ENCODE data around the gene NR2F2.
A peak's percentile ranks its signal among the peaks of the same experiment; 100 is the strongest.

DNA sequence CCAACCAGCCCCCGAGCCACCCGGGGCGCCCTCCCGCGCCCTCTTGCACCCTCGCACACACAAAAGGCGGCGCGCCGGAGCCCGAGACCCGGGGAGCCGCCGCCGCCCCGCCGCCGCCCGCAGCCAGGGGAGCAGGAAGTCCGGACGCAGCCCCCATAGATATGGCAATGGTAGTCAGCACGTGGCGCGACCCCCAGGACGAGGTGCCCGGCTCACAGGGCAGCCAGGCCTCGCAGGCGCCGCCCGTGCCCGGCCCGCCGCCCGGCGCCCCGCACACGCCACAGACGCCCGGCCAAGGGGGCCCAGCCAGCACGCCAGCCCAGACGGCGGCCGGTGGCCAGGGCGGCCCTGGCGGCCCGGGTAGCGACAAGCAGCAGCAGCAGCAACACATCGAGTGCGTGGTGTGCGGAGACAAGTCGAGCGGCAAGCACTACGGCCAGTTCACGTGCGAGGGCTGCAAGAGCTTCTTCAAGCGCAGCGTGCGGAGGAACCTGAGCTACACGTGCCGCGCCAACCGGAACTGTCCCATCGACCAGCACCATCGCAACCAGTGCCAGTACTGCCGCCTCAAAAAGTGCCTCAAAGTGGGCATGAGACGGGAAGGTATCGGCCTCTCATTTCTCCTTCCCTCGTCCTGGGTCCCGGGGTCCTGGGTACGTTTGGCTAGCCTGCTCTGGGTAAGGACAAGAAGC, 1.6 kb downstream of the NR2F2 start:
- TF ChIP-seq, protein P1, sequence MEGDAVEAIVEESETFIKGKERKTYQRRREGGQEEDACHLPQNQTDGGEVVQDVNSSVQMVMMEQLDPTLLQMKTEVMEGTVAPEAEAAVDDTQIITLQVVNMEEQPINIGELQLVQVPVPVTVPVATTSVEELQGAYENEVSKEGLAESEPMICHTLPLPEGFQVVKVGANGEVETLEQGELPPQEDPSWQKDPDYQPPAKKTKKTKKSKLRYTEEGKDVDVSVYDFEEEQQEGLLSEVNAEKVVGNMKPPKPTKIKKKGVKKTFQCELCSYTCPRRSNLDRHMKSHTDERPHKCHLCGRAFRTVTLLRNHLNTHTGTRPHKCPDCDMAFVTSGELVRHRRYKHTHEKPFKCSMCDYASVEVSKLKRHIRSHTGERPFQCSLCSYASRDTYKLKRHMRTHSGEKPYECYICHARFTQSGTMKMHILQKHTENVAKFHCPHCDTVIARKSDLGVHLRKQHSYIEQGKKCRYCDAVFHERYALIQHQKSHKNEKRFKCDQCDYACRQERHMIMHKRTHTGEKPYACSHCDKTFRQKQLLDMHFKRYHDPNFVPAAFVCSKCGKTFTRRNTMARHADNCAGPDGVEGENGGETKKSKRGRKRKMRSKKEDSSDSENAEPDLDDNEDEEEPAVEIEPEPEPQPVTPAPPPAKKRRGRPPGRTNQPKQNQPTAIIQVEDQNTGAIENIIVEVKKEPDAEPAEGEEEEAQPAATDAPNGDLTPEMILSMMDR (IDR thresholded peaks at IDR 0.05) = no peak
- peak in 1 of 2 donors; percentile 17 for TF ChIP-seq POLR2A (IDR thresholded peaks at IDR 0.05)
